Measurements from ENCODE around the gene GCG.

DNA sequence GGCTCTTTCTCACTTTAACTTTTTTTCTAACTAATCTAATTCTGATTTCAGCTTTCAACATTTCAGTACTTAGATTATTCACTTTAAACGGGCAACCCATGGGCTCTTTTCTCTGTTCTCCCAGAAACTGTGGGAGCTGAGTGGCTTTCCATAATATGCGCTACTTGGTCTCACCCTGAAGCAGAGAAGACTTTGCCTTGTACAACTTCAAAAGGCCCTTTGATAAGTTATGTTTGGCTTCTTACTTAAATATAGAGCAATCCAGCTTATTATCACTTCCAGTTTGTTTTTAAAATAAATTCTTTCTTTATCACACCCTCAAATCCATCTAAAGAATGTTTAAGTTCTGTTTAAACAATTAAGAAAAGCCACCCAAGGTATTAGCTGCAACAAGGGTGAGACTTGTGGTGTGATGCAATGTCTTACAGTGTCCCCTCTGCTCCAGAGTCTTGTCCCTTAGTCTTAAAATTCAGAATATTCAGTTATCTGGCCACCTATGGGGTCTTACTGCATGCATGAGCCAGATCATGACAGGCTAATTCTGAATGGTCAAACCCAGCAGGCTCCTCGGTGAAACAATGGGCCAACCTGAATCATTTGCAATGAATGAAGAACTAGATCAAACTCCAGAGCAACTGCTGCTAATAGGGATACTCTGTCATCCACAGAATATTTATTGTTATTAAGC is 38.8 kb downstream of the GCG start:
- TF ChIP-seq POLR2A (IDR thresholded peaks at IDR 0.05): no peak
- TF ChIP-seq, protein P1, sequence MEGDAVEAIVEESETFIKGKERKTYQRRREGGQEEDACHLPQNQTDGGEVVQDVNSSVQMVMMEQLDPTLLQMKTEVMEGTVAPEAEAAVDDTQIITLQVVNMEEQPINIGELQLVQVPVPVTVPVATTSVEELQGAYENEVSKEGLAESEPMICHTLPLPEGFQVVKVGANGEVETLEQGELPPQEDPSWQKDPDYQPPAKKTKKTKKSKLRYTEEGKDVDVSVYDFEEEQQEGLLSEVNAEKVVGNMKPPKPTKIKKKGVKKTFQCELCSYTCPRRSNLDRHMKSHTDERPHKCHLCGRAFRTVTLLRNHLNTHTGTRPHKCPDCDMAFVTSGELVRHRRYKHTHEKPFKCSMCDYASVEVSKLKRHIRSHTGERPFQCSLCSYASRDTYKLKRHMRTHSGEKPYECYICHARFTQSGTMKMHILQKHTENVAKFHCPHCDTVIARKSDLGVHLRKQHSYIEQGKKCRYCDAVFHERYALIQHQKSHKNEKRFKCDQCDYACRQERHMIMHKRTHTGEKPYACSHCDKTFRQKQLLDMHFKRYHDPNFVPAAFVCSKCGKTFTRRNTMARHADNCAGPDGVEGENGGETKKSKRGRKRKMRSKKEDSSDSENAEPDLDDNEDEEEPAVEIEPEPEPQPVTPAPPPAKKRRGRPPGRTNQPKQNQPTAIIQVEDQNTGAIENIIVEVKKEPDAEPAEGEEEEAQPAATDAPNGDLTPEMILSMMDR (IDR thresholded peaks at IDR 0.05): no peak

Data from gastroesophageal sphincter (tissue), 3 donors.